DOHH2 (cell line): ENCODE measurements around the gene CRB3.

ENCODE experiments used
- CTCF ChIP-seq: fragments of 200-600 bp; sonication (generic); IDR thresholded peaks from one replicate; pipeline ENCODE4 v1.5.1; 2014; ENCODE audit warnings: antibody characterized with exemption, mild to moderate bottlenecking, low read depth, low read length; ENCODE audit not compliant: poor library complexity, severe bottlenecking
- EZH2phosphoT487 ChIP-seq: fragments of 200-600 bp; sonication (generic); IDR thresholded peaks from 2 replicates; pipeline ENCODE4 v1.6.1; 2017; ENCODE audit warnings: borderline replicate concordance, mild to moderate bottlenecking, antibody characterized with exemption, low read length, moderate library complexity, mixed read lengths

- TF ChIP-seq CTCF (no peak), EZH2phosphoT487 (no peak)
Observed at GRCh38 chr19:6499052-6499790, 35.1 kb downstream of the CRB3 start.
